Activated naive CD8-positive, alpha-beta T cell (primary cell): ENCODE results near the gene SGTA.
"Not testable (repeated sequence)": the region's sequence is repeated elsewhere in the genome, so short reads cannot be mapped to it uniquely, and the experiment has no call there.

Experiments used
- H3K27ac Mint-ChIP-seq: one replicate; pipeline ENCODE4 v1.8.0; 2021; ENCODE audit warnings: mixed read lengths
- H3K27me3 Mint-ChIP-seq: one replicate; pipeline ENCODE4 v1.8.0; 2021; ENCODE audit warnings: mixed read lengths
- H3K36me3 Mint-ChIP-seq: one replicate; pipeline ENCODE4 v1.8.0; 2021; ENCODE audit warnings: mixed read lengths
- H3K4me1 Mint-ChIP-seq: one replicate; pipeline ENCODE4 v1.8.0; 2021; ENCODE audit warnings: low read depth, mixed read lengths
- H3K4me3 Mint-ChIP-seq: one replicate; pipeline ENCODE4 v1.8.0; 2021; ENCODE audit warnings: mild to moderate bottlenecking, mixed read lengths
- H3K9me3 Mint-ChIP-seq: one replicate; pipeline ENCODE4 v1.8.0; 2021; ENCODE audit warnings: low read depth, mixed read lengths

SGTA gene

GRCh38 chr19:2803486-2804155 lies 20.5 kb upstream of the SGTA start:
- no peak overlapping the region for H3K4me3 Mint-ChIP-seq
- no peak overlapping the region for H3K27ac Mint-ChIP-seq
- no peaks in the 10 kb centered on the region for H3K4me1 Mint-ChIP-seq
- no peaks in the 10 kb centered on the region for H3K9me3 Mint-ChIP-seq
- H3K36me3 Mint-ChIP-seq: peaks cover 4% of the 10 kb centered on the region
- no peaks in the 10 kb centered on the region for H3K27me3 Mint-ChIP-seq

GRCh38 chr19:2802826-2803225 lies 19.8 kb upstream of the SGTA start:
- H3K27ac Mint-ChIP-seq: no peak overlapping the region
- no peaks in the 10 kb centered on the region for H3K27me3 Mint-ChIP-seq
- peaks cover 4% of the 10 kb centered on the region for H3K36me3 Mint-ChIP-seq
- no peaks in the 10 kb centered on the region for H3K4me1 Mint-ChIP-seq
- H3K9me3 Mint-ChIP-seq: no peaks in the 10 kb centered on the region
- no peak overlapping the region for H3K4me3 Mint-ChIP-seq

- no peaks in the 10 kb centered on the region for H3K9me3 Mint-ChIP-seq
- H3K36me3 Mint-ChIP-seq: peaks cover 4% of the 10 kb centered on the region
- no peaks in the 10 kb centered on the region for H3K27me3 Mint-ChIP-seq
- H3K4me1 Mint-ChIP-seq: no peaks in the 10 kb centered on the region
- no peak overlapping the region for H3K27ac Mint-ChIP-seq
- no peak overlapping the region for H3K4me3 Mint-ChIP-seq
These were observed 17.4 kb upstream of the SGTA start for GRCh38 chr19:2800506-2800905.

- H3K36me3 Mint-ChIP-seq: peaks cover 4% of the 10 kb centered on the region
- H3K27me3 Mint-ChIP-seq: no peaks in the 10 kb centered on the region
- no peak overlapping the region for H3K27ac Mint-ChIP-seq
- no peak overlapping the region for H3K4me3 Mint-ChIP-seq
- no peaks in the 10 kb centered on the region for H3K4me1 Mint-ChIP-seq
- H3K9me3 Mint-ChIP-seq: no peaks in the 10 kb centered on the region
These were observed 16.4 kb upstream of the SGTA start for GRCh38 chr19:2799273-2800020.

GRCh38 chr19:2798733-2799132 lies 15.7 kb upstream of the SGTA start:
- H3K9me3 Mint-ChIP-seq: no peaks in the 10 kb centered on the region
- no peaks in the 10 kb centered on the region for H3K27me3 Mint-ChIP-seq
- no peaks in the 10 kb centered on the region for H3K4me1 Mint-ChIP-seq
- no peak overlapping the region for H3K27ac Mint-ChIP-seq
- no peak overlapping the region for H3K4me3 Mint-ChIP-seq
- H3K36me3 Mint-ChIP-seq: peaks cover 4% of the 10 kb centered on the region

GRCh38 chr19:2798158-2798685 lies 15.1 kb upstream of the SGTA start:
- H3K27ac Mint-ChIP-seq: no peak overlapping the region
- no peaks in the 10 kb centered on the region for H3K4me1 Mint-ChIP-seq
- peaks cover 4% of the 10 kb centered on the region for H3K36me3 Mint-ChIP-seq
- no peaks in the 10 kb centered on the region for H3K27me3 Mint-ChIP-seq
- no peaks in the 10 kb centered on the region for H3K9me3 Mint-ChIP-seq
- H3K4me3 Mint-ChIP-seq: no peak overlapping the region

- no peaks in the 10 kb centered on the region for H3K4me1 Mint-ChIP-seq
- no peaks in the 10 kb centered on the region for H3K9me3 Mint-ChIP-seq
- H3K36me3 Mint-ChIP-seq: no peaks in the 10 kb centered on the region
- no peak overlapping the region for H3K27ac Mint-ChIP-seq
- H3K4me3 Mint-ChIP-seq: no peak overlapping the region
- no peaks in the 10 kb centered on the region for H3K27me3 Mint-ChIP-seq
These were observed 14.2 kb upstream of the SGTA start for GRCh38 chr19:2797280-2797679.

- H3K9me3 Mint-ChIP-seq: no peaks in the 10 kb centered on the region
These were observed 13.7 kb upstream of the SGTA start for GRCh38 chr19:2796659-2797266.

GRCh38 chr19:2795827-2796658 lies 13.0 kb upstream of the SGTA start:
- H3K4me1 Mint-ChIP-seq: no peaks in the 10 kb centered on the region
- no peak overlapping the region for H3K4me3 Mint-ChIP-seq
- H3K9me3 Mint-ChIP-seq: no peaks in the 10 kb centered on the region
- H3K27me3 Mint-ChIP-seq: no peaks in the 10 kb centered on the region
- no peaks in the 10 kb centered on the region for H3K36me3 Mint-ChIP-seq
- no peak overlapping the region for H3K27ac Mint-ChIP-seq

More at GRCh38 chr19:2796659-2797266, 13.7 kb upstream of the SGTA start:
- Mint-ChIP-seq H3K36me3 (no peaks in the 10 kb centered on the region), H3K27me3 (no peaks in the 10 kb centered on the region), H3K4me1 (no peaks in the 10 kb centered on the region), H3K27ac (no peak overlapping the region), H3K4me3 (no peak overlapping the region)

- no peak overlapping the region for H3K4me3 Mint-ChIP-seq
- no peak overlapping the region for H3K27ac Mint-ChIP-seq
- H3K36me3 Mint-ChIP-seq: no peaks in the 10 kb centered on the region
- peaks cover 7% of the 10 kb centered on the region for H3K4me1 Mint-ChIP-seq
- no peaks in the 10 kb centered on the region for H3K9me3 Mint-ChIP-seq
- no peaks in the 10 kb centered on the region for H3K27me3 Mint-ChIP-seq
These were observed 10.5 kb upstream of the SGTA start for GRCh38 chr19:2793577-2793976.

- Mint-ChIP-seq H3K36me3 (no peaks in the 10 kb centered on the region), H3K4me3 (no peak overlapping the region), H3K4me1 (peaks cover 7% of the 10 kb centered on the region), H3K27me3 (no peaks in the 10 kb centered on the region), H3K27ac (no peak overlapping the region), H3K9me3 (no peaks in the 10 kb centered on the region)
These were observed 10.1 kb upstream of the SGTA start for GRCh38 chr19:2793126-2793525.

- not testable (repeated sequence) for H3K36me3 Mint-ChIP-seq, H3K27me3 Mint-ChIP-seq, H3K4me3 Mint-ChIP-seq, H3K4me1 Mint-ChIP-seq, H3K27ac Mint-ChIP-seq, H3K9me3 Mint-ChIP-seq
These were observed 9.6 kb upstream of the SGTA start for GRCh38 chr19:2792666-2793065.

GRCh38 chr19:2791876-2792275 lies 8.8 kb upstream of the SGTA start:
- Mint-ChIP-seq H3K36me3 (no peaks in the 10 kb centered on the region), H3K27ac (no peak overlapping the region), H3K4me3 (no peak overlapping the region), H3K9me3 (no peaks in the 10 kb centered on the region), H3K27me3 (no peaks in the 10 kb centered on the region), H3K4me1 (peaks cover 12% of the 10 kb centered on the region)

- H3K27ac Mint-ChIP-seq: no peak overlapping the region
- no peaks in the 10 kb centered on the region for H3K9me3 Mint-ChIP-seq
- H3K4me1 Mint-ChIP-seq: peaks cover 12% of the 10 kb centered on the region
- no peaks in the 10 kb centered on the region for H3K27me3 Mint-ChIP-seq
- no peak overlapping the region for H3K4me3 Mint-ChIP-seq
- H3K36me3 Mint-ChIP-seq: no peaks in the 10 kb centered on the region
These were observed 8.4 kb upstream of the SGTA start for GRCh38 chr19:2791440-2791839.
